Measurements from ENCODE around the gene LRRC18.

Gene LRRC18

GRCh38 chr10:48943096-48943495 lies 3.5 kb upstream of the LRRC18 start:
- Histone ChIP-seq H3K36me3 (ENCODE audit: control insufficient read depth, insufficient read depth, low read length) (no peaks in the 10 kb centered on the region), H3K27ac (ENCODE audit: low read depth, low read length) (no peak overlapping the region), H3K4me3 (ENCODE audit: low read length) (no peak overlapping the region), H3K27me3 (ENCODE audit: control insufficient read depth, insufficient read depth, low read length) (no peaks in the 10 kb centered on the region), H3K9ac (ENCODE audit: low read length) (no peak overlapping the region), H3K4me1 (ENCODE audit: control insufficient read depth, insufficient read depth, low read length) (no peaks in the 10 kb centered on the region)

- Histone ChIP-seq H3K4me1 (ENCODE audit: control insufficient read depth, insufficient read depth, low read length) (no peaks in the 10 kb centered on the region), H3K9ac (ENCODE audit: low read length) (no peak overlapping the region), H3K27me3 (ENCODE audit: control insufficient read depth, insufficient read depth, low read length) (no peaks in the 10 kb centered on the region), H3K27ac (ENCODE audit: low read depth, low read length) (no peak overlapping the region), H3K36me3 (ENCODE audit: control insufficient read depth, insufficient read depth, low read length) (no peaks in the 10 kb centered on the region), H3K4me3 (ENCODE audit: low read length) (no peak overlapping the region)
Observed at GRCh38 chr10:48941427-48942075, 1.9 kb upstream of the LRRC18 start.

GRCh38 chr10:48940958-48941357 lies 1.3 kb upstream of the LRRC18 start:
- H3K4me1 ChIP-seq (ENCODE audit: control insufficient read depth, insufficient read depth, low read length): no peaks in the 10 kb centered on the region

GRCh38 chr10:48940372-48940771 lies 732 bp upstream of the LRRC18 start:
- Histone ChIP-seq H3K27me3 (ENCODE audit: control insufficient read depth, insufficient read depth, low read length) (no peaks in the 10 kb centered on the region), H3K27ac (ENCODE audit: low read depth, low read length) (no peak overlapping the region), H3K9ac (ENCODE audit: low read length) (no peak overlapping the region), H3K36me3 (ENCODE audit: control insufficient read depth, insufficient read depth, low read length) (no peaks in the 10 kb centered on the region), H3K4me3 (ENCODE audit: low read length) (no peak overlapping the region), H3K4me1 (ENCODE audit: control insufficient read depth, insufficient read depth, low read length) (no peaks in the 10 kb centered on the region)

More at GRCh38 chr10:48940958-48941357, 1.3 kb upstream of the LRRC18 start:
- H3K27me3 ChIP-seq (ENCODE audit: control insufficient read depth, insufficient read depth, low read length): no peaks in the 10 kb centered on the region
- no peak overlapping the region for H3K9ac ChIP-seq (ENCODE audit: low read length)
- no peak overlapping the region for H3K27ac ChIP-seq (ENCODE audit: low read depth, low read length)
- no peaks in the 10 kb centered on the region for H3K36me3 ChIP-seq (ENCODE audit: control insufficient read depth, insufficient read depth, low read length)
- H3K4me3 ChIP-seq (ENCODE audit: low read length): no peak overlapping the region

- H3K4me1 ChIP-seq (ENCODE audit: control insufficient read depth, insufficient read depth, low read length): no peaks in the 10 kb centered on the region
- H3K27me3 ChIP-seq (ENCODE audit: control insufficient read depth, insufficient read depth, low read length): no peaks in the 10 kb centered on the region
Observed at GRCh38 chr10:48938990-48939536, 577 bp downstream of the LRRC18 start.

GRCh38 chr10:48938281-48938680 lies 1.4 kb downstream of the LRRC18 start:
- H3K4me1 ChIP-seq (ENCODE audit: control insufficient read depth, insufficient read depth, low read length): no peaks in the 10 kb centered on the region
- no peak overlapping the region for H3K9ac ChIP-seq (ENCODE audit: low read length)
- no peaks in the 10 kb centered on the region for H3K36me3 ChIP-seq (ENCODE audit: control insufficient read depth, insufficient read depth, low read length)
- H3K27me3 ChIP-seq (ENCODE audit: control insufficient read depth, insufficient read depth, low read length): no peaks in the 10 kb centered on the region
- H3K4me3 ChIP-seq (ENCODE audit: low read length): no peak overlapping the region
- no peak overlapping the region for H3K27ac ChIP-seq (ENCODE audit: low read depth, low read length)

More at GRCh38 chr10:48938990-48939536, 577 bp downstream of the LRRC18 start:
- H3K36me3 ChIP-seq (ENCODE audit: control insufficient read depth, insufficient read depth, low read length): no peaks in the 10 kb centered on the region
- H3K4me3 ChIP-seq (ENCODE audit: low read length): no peak overlapping the region
- no peak overlapping the region for H3K9ac ChIP-seq (ENCODE audit: low read length)
- no peak overlapping the region for H3K27ac ChIP-seq (ENCODE audit: low read depth, low read length)

- no peaks in the 10 kb centered on the region for H3K27me3 ChIP-seq (ENCODE audit: control insufficient read depth, insufficient read depth, low read length)
- no peaks in the 10 kb centered on the region for H3K36me3 ChIP-seq (ENCODE audit: control insufficient read depth, insufficient read depth, low read length)
- H3K27ac ChIP-seq (ENCODE audit: low read depth, low read length): no peak overlapping the region
- no peak overlapping the region for H3K4me3 ChIP-seq (ENCODE audit: low read length)
- H3K4me1 ChIP-seq (ENCODE audit: control insufficient read depth, insufficient read depth, low read length): no peaks in the 10 kb centered on the region
- no peak overlapping the region for H3K9ac ChIP-seq (ENCODE audit: low read length)
Observed at GRCh38 chr10:48937796-48938195, 1.8 kb downstream of the LRRC18 start.

- no peaks in the 10 kb centered on the region for H3K27me3 ChIP-seq (ENCODE audit: control insufficient read depth, insufficient read depth, low read length)
- no peak overlapping the region for H3K9ac ChIP-seq (ENCODE audit: low read length)
- no peak overlapping the region for H3K27ac ChIP-seq (ENCODE audit: low read depth, low read length)
- H3K4me3 ChIP-seq (ENCODE audit: low read length): no peak overlapping the region
- H3K4me1 ChIP-seq (ENCODE audit: control insufficient read depth, insufficient read depth, low read length): no peaks in the 10 kb centered on the region
- H3K36me3 ChIP-seq (ENCODE audit: control insufficient read depth, insufficient read depth, low read length): no peaks in the 10 kb centered on the region
Observed at GRCh38 chr10:48935577-48935976, 4.1 kb downstream of the LRRC18 start.

GRCh38 chr10:48934672-48935501 lies 4.8 kb downstream of the LRRC18 start:
- Histone ChIP-seq H3K36me3 (ENCODE audit: control insufficient read depth, insufficient read depth, low read length) (no peaks in the 10 kb centered on the region), H3K27me3 (ENCODE audit: control insufficient read depth, insufficient read depth, low read length) (no peaks in the 10 kb centered on the region), H3K9ac (ENCODE audit: low read length) (no peak overlapping the region), H3K4me1 (ENCODE audit: control insufficient read depth, insufficient read depth, low read length) (no peaks in the 10 kb centered on the region), H3K27ac (ENCODE audit: low read depth, low read length) (no peak overlapping the region), H3K4me3 (ENCODE audit: low read length) (no peak overlapping the region)

GRCh38 chr10:48932831-48933664 lies 6.6 kb downstream of the LRRC18 start:
- H3K27ac ChIP-seq (ENCODE audit: low read depth, low read length): no peak overlapping the region
- H3K4me1 ChIP-seq (ENCODE audit: control insufficient read depth, insufficient read depth, low read length): no peaks in the 10 kb centered on the region
- H3K27me3 ChIP-seq (ENCODE audit: control insufficient read depth, insufficient read depth, low read length): no peaks in the 10 kb centered on the region
- no peak overlapping the region for H3K9ac ChIP-seq (ENCODE audit: low read length)
- no peaks in the 10 kb centered on the region for H3K36me3 ChIP-seq (ENCODE audit: control insufficient read depth, insufficient read depth, low read length)
- H3K4me3 ChIP-seq (ENCODE audit: low read length): no peak overlapping the region

GRCh38 chr10:48931188-48931587 lies 8.5 kb downstream of the LRRC18 start:
- H3K4me3 ChIP-seq (ENCODE audit: low read length): no peak overlapping the region
- H3K27ac ChIP-seq (ENCODE audit: low read depth, low read length): no peak overlapping the region
- no peak overlapping the region for H3K9ac ChIP-seq (ENCODE audit: low read length)
- no peaks in the 10 kb centered on the region for H3K36me3 ChIP-seq (ENCODE audit: control insufficient read depth, insufficient read depth, low read length)
- no peaks in the 10 kb centered on the region for H3K4me1 ChIP-seq (ENCODE audit: control insufficient read depth, insufficient read depth, low read length)
- no peaks in the 10 kb centered on the region for H3K27me3 ChIP-seq (ENCODE audit: control insufficient read depth, insufficient read depth, low read length)

- H3K4me3 ChIP-seq (ENCODE audit: low read length): no peak overlapping the region
- H3K9ac ChIP-seq (ENCODE audit: low read length): no peak overlapping the region
- H3K36me3 ChIP-seq (ENCODE audit: control insufficient read depth, insufficient read depth, low read length): no peaks in the 10 kb centered on the region
- no peaks in the 10 kb centered on the region for H3K27me3 ChIP-seq (ENCODE audit: control insufficient read depth, insufficient read depth, low read length)
- no peaks in the 10 kb centered on the region for H3K4me1 ChIP-seq (ENCODE audit: control insufficient read depth, insufficient read depth, low read length)
- no peak overlapping the region for H3K27ac ChIP-seq (ENCODE audit: low read depth, low read length)
Observed at GRCh38 chr10:48929413-48929990, 10.1 kb downstream of the LRRC18 start.
